Bronchial epithelial cell (primary cell): Measurements from ENCODE around the gene XKR7. TPM values are rescaled to one million over a fixed set of nuclear protein-coding genes. Genes with fewer than 3 reads are reported as not detected.
"Not testable (repeated sequence)": the region's sequence is repeated elsewhere in the genome, so short reads cannot be mapped to it uniquely, and the experiment has no call there.

ENCODE experiments used
- DNase-seq: peaks from one replicate; pipeline ENCODE4 v3.0.0-alpha.2; 2010; ENCODE audit warnings: low read depth
- FAIRE-seq: peaks from 2 replicates; lab custom pipeline; 2011; peaks lifted over from hg19 to GRCh38; lab: Jason Lieb, UNC
- H3K27me3 ChIP-seq: 2 replicates; pipeline ENCODE4 v1.5.1; 2011; ENCODE audit warnings: low read length; ENCODE audit not compliant: control insufficient read depth, insufficient read depth
- H3K36me3 ChIP-seq: 2 replicates; pipeline ENCODE4 v1.5.1; 2011; ENCODE audit warnings: low read length; ENCODE audit not compliant: control insufficient read depth, insufficient read depth
- H3K4me3 ChIP-seq: 2 replicates; pipeline ENCODE4 v1.5.1; 2011; ENCODE audit warnings: mild to moderate bottlenecking, low read depth, low read length, control low read depth
- total RNA-seq: library from RNA; depleted of rRNA; stranded (reverse); fragments of >200 nt; gene quantifications from 2 replicates; pipeline ENCODE4 v1.2.1, GENCODE V29; 2014
- TF ChIP-seq, protein P1 (sequence below): IDR thresholded peaks from 2 replicates; pipeline ENCODE4 v1.5.1; 2011; ENCODE audit warnings: mild to moderate bottlenecking, moderate library complexity, low read length, control low read depth, inconsistent platforms; ENCODE audit not compliant: insufficient read depth, severe bottlenecking

XKR7 gene
- total RNA-seq, 1 donor from 2014 or later, result not detected

DNA sequence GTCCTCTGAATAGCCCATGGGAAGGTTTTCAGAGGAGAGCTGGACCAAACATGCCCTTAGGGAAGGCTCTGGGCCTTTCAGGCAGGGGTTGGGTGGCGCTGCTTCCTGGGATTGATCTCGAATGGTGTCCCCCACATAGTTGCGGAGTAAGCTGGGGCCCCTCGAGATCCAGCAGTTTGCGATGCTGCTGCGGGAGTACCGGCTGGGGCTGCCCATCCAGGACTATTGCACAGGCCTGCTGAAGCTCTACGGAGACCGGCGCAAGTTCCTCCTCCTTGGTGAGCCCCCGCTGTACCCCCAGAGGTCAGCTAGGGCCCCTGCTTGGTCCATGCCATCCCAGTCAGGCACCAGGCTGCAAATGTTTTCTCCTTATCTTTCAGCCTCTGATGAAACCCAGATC, 61.6 kb downstream of the XKR7 start:
- no peak for FAIRE-seq
- Histone ChIP-seq H3K27me3 (peaks cover 5% of the 10 kb centered on the region), H3K4me3 (no peak overlapping the region), H3K36me3 (no peaks in the 10 kb centered on the region)
- TF ChIP-seq, protein P1, sequence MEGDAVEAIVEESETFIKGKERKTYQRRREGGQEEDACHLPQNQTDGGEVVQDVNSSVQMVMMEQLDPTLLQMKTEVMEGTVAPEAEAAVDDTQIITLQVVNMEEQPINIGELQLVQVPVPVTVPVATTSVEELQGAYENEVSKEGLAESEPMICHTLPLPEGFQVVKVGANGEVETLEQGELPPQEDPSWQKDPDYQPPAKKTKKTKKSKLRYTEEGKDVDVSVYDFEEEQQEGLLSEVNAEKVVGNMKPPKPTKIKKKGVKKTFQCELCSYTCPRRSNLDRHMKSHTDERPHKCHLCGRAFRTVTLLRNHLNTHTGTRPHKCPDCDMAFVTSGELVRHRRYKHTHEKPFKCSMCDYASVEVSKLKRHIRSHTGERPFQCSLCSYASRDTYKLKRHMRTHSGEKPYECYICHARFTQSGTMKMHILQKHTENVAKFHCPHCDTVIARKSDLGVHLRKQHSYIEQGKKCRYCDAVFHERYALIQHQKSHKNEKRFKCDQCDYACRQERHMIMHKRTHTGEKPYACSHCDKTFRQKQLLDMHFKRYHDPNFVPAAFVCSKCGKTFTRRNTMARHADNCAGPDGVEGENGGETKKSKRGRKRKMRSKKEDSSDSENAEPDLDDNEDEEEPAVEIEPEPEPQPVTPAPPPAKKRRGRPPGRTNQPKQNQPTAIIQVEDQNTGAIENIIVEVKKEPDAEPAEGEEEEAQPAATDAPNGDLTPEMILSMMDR, result no peak
- no peak for DNase-seq

DNA sequence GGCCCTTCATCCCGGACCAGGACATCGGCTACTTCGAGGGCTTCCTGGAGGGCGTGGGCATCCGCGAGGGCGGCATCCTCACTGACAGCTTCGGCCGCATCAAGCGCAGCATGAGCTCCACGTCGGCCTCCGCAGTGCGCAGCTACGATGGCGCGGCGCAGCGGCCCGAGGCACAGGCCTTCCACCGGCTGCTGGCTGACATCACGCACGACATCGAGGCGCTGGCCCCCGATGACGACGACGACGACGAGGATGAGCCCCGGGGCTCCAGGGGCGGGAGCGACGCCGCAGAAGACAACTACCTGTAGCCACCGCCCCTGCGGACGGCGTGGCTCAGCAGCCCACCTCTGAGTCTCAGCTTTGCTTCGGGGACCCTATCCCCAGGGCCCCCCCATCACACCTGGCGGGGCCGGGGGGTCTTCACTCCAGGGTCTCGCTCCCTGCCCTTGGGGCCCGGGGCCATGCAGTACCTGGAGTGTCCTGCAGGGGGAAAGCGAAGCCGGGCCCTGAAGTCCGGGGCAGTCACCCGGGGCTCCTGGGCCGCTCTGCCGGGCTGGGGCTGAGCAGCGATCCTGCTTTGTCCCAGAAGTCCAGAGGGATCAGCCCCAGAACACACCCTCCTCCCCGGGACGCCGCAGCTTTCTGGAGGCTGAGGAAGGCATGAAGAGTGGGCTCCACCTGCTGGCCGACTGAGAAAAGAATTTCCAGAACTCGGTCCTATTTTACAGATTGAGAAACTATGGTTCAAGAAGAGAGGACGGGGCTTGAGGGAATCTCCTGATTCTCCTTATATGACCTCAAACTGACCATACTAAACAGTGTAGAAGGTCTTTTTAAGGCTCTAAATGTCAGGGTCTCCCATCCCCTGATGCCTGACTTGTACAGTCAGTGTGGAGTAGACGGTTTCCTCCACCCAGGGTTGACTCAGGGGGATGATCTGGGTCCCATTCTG, 63.3 kb downstream of the XKR7 start:
- TF ChIP-seq, protein P1, result peak; percentile 84
- H3K36me3 ChIP-seq, result no peaks in the 10 kb centered on the region
- FAIRE-seq, result no peak
- H3K4me3 ChIP-seq, result no peak overlapping the region
- DNase-seq, result peak; percentile 59
- peaks cover 2% of the 10 kb centered on the region for H3K27me3 ChIP-seq

DNA sequence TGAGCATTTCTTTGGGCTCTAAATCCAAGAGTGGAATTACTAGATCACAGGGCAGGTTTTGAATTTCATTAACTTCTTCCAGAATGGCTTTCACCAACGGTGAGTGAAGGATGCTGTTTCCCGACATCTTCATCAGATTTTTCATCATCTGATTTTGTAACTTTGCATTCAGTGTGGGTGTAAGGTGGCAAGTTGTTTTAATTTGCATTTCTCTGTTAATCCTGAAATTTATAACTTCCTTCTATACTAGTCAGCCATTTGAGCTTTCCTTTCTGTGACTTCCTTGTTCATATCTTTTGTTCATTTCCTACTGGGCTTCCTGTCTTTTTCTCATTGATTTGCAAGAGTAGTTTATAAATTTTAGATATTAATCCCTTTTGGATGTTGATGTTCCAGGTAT, 65.4 kb downstream of the XKR7 start:
- H3K4me3 ChIP-seq, result no peak overlapping the region
- H3K36me3 ChIP-seq, result no peaks in the 10 kb centered on the region
- TF ChIP-seq, protein P1, result no peak
- FAIRE-seq (no peak), DNase-seq (no peak)
- H3K27me3 ChIP-seq, result peaks cover 2% of the 10 kb centered on the region

DNA sequence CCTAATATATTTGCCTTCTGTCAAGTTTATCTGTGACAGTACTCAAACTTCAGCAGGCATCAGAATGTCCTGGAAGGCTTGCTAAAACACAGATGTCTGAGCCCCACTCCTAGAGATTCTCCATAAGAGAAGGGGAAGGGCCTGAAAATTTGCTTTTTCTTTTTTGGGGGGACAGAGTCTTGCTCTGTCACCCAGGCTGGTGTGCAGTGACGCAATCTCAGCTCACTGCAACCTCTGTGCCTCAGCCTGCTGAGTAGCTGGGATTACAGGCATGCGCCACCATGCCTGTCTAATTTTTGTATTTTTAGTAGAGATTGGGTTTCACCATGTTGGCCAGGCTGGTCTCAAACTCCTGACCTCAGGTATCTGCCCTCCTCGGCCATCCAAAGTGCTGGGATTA, 65.8 kb downstream of the XKR7 start:
- DNase-seq, H3K36me3 ChIP-seq, H3K4me3 ChIP-seq, FAIRE-seq, H3K27me3 ChIP-seq: not testable (repeated sequence)

DNA sequence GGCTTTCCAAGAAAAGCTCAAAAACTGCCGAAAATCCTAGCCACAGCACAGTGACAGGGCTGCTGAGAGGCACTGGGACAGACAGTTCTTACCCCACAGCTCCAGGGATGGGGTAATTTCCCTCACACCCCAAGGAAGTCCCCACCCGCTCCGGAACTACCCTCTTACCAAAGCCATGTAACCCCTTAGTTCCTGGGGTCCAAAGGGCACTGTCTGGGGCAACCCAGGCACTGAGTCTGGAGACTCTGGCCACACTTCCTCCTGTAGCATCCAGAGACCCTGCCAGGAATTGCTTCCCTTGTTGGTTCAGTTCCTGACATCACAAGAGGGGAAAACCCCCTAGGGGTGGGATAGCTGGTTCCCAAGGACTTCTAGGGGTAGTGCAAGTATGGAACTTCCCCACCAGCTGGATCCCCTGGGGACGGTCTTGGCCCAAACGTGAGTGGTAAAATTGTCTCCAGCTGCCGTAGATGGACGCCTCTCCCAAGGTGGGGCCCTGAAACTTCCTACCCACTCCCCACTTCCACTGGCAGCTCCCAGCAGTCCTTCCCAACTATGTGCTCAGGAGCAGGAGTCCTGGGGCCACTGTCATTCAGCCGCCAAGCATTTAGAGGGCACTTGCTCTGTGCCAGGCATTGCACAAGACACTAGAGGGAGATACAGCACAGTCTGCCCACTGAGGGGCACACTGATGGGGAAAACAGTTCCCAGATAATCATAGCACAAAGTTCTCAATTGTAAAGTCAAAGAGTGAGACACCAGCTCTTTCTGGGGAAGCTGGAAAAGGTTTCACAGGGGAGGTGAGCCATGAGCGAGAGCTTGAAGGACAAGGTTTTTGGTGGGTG, 66.9 kb downstream of the XKR7 start:
- H3K36me3 ChIP-seq, result no peaks in the 10 kb centered on the region
- DNase-seq, result no peak
- H3K4me3 ChIP-seq, result no peak overlapping the region
- TF ChIP-seq, protein P1, result peak; percentile 19
- peaks cover 2% of the 10 kb centered on the region for H3K27me3 ChIP-seq
- no peak for FAIRE-seq

DNA sequence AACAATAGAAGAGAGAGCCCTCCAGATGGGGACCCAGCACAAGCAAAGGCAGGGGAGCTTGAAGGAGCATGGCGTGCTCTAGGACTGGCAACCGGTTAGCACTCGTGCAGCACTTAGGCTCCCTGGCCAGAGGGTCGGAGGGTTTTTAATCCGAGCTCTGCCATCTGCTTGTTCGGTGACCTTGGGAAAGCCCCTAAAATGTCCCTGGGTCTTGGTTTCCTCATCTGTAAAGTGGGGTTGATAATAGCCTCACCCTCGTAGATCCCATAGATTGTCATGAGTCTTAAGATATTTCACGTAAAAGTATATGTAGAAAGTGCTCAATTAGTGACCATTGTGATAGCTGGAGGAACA, 67.5 kb downstream of the XKR7 start:
- TF ChIP-seq, protein P1, result no peak
- H3K27me3 ChIP-seq, result peaks cover 2% of the 10 kb centered on the region
- no peak for DNase-seq
- H3K36me3 ChIP-seq, result no peaks in the 10 kb centered on the region
- H3K4me3 ChIP-seq, result no peak overlapping the region
- no peak for FAIRE-seq
